Hepatocyte (in vitro differentiated cells): ENCODE measurements around the gene PDLIM7. TPM values are rescaled to one million over a fixed set of nuclear protein-coding genes. Genes with fewer than 3 reads are reported as not detected.

ENCODE experiments used
- DNase-seq: peaks from one replicate; pipeline ENCODE4 v3.0.0-alpha.2; 2016; ENCODE audit warnings: low spot score
- H2AFZ ChIP-seq: fragments of 200-600 bp; sonication (generic); 2 replicates; pipeline ENCODE4 v1.6.0; 2016; ENCODE audit warnings: antibody characterized with exemption, mild to moderate bottlenecking
- H3K27ac ChIP-seq: fragments of 200-600 bp; sonication (generic); 2 replicates; pipeline ENCODE4 v1.5.1; 2016; ENCODE audit warnings: mild to moderate bottlenecking
- H3K27me3 ChIP-seq: fragments of 200-600 bp; sonication (generic); 2 replicates; pipeline ENCODE4 v1.6.1; 2016
- H3K36me3 ChIP-seq: fragments of 200-600 bp; sonication (generic); replicated peaks from 2 replicates; pipeline ENCODE4 v1.5.1; 2016; ENCODE audit warnings: low read depth; ENCODE audit not compliant: insufficient read depth
- H3K4me1 ChIP-seq: fragments of 200-600 bp; sonication (generic); 2 replicates; pipeline ENCODE4 v1.5.1; 2016; ENCODE audit warnings: mild to moderate bottlenecking, moderate library complexity; ENCODE audit not compliant: insufficient read depth
- H3K4me2 ChIP-seq: fragments of 200-600 bp; sonication (generic); 2 replicates; pipeline ENCODE4 v1.6.0; 2016
- H3K4me3 ChIP-seq: fragments of 200-600 bp; sonication (generic); 2 replicates; pipeline ENCODE4 v1.5.1; 2016; ENCODE audit warnings: mild to moderate bottlenecking
- H3K79me2 ChIP-seq: fragments of 200-600 bp; sonication (generic); 2 replicates; pipeline ENCODE4 v1.6.0; 2017; ENCODE audit warnings: mild to moderate bottlenecking
- H3K9me2 ChIP-seq: fragments of 200-600 bp; sonication (generic); replicated peaks from 2 replicates; pipeline ENCODE4 v1.6.0; 2017; ENCODE audit warnings: mild to moderate bottlenecking; ENCODE audit not compliant: insufficient read depth
- H3K9me3 ChIP-seq: fragments of 200-600 bp; sonication (generic); 2 replicates; pipeline ENCODE4 v1.5.1; 2016; ENCODE audit warnings: low read depth, mild to moderate bottlenecking
- H4K20me1 ChIP-seq: fragments of 200-600 bp; sonication (generic); 2 replicates; pipeline ENCODE4 v1.6.0; 2016; ENCODE audit warnings: mild to moderate bottlenecking; ENCODE audit not compliant: insufficient read depth, poor library complexity, severe bottlenecking
- CTCF ChIP-seq: fragments of 200-600 bp; sonication (generic); IDR thresholded peaks from 2 replicates; pipeline ENCODE4 v1.5.1; 2016; ENCODE audit warnings: antibody characterized with exemption, mild to moderate bottlenecking; ENCODE audit not compliant: poor library complexity
- EZH2 ChIP-seq: fragments of 200-600 bp; sonication (generic); IDR thresholded peaks from 2 replicates; pipeline ENCODE4 v1.6.1; 2016; ENCODE audit warnings: antibody characterized with exemption, mild to moderate bottlenecking, borderline replicate concordance
- EZH2phosphoT487 ChIP-seq: fragments of 200-600 bp; sonication (generic); IDR thresholded peaks from one replicate; pipeline ENCODE4 v1.6.1; 2018; ENCODE audit warnings: antibody characterized with exemption, mild to moderate bottlenecking, low read depth, moderate library complexity; ENCODE audit not compliant: unreplicated experiment, severe bottlenecking
- WGBS: methylation state at CpG from one replicate; pipeline ENCODE4 v1.1.6; 2016; ENCODE audit warnings: low lambda C conversion rate; ENCODE audit errors: missing lambda C conversion rate; 5-methylcytosine and 5-hydroxymethylcytosine counted together
- polyA plus RNA-seq: library from polyadenylated mRNA; unstranded; fragments of >200 nt; fragmentation: Nextera tagmentation; extraction: Ambion mirVana; gene quantifications from 2 replicates; pipeline ENCODE4 v1.2.1, GENCODE V29; 2016
- total RNA-seq: library from RNA; depleted of rRNA; stranded (reverse); fragments of >200 nt; gene quantifications from 2 replicates; pipeline ENCODE4 v1.2.3, GENCODE V29; 2014

Gene PDLIM7
- total and polyA plus RNA-seq, 2 experiments from 2014 or later = 57.1 to 143 TPM

- H3K79me2 ChIP-seq = peaks cover 19% of the 10 kb centered on the region
- H3K27me3 ChIP-seq = no peaks in the 10 kb centered on the region
- peaks cover 4% of the 10 kb centered on the region for H3K4me1 ChIP-seq
- no peaks in the 10 kb centered on the region for H3K9me2 ChIP-seq
- WGBS = 96% methylated on average over 11 of the region's 11 CpGs
- H2AFZ ChIP-seq = no peak overlapping the region
- H3K4me2 ChIP-seq = no peak overlapping the region
- no peaks in the 10 kb centered on the region for H4K20me1 ChIP-seq
- no peaks in the 10 kb centered on the region for H3K36me3 ChIP-seq
- no peak overlapping the region for H3K27ac ChIP-seq
- H3K9me3 ChIP-seq = no peaks in the 10 kb centered on the region
- DNase-seq = no peak
- no peak overlapping the region for H3K4me3 ChIP-seq
- no peak for TF ChIP-seq EZH2phosphoT487
Measured at GRCh38 chr5:177514541-177514940, 17.1 kb upstream of the PDLIM7 start.

- Histone ChIP-seq H3K9me2 (no peaks in the 10 kb centered on the region), H3K4me2 (no peak overlapping the region)
- no peak for DNase-seq
Measured at GRCh38 chr5:177513500-177513899, 16.1 kb upstream of the PDLIM7 start.

GRCh38 chr5:177512736-177513380, 15.5 kb upstream of the PDLIM7 start:
- H3K27ac ChIP-seq = no peak overlapping the region
- no peak overlapping the region for H3K4me2 ChIP-seq
- H3K4me1 ChIP-seq = peaks cover 4% of the 10 kb centered on the region
- WGBS = 90% methylated on average over 16 of the region's 16 CpGs
- H4K20me1 ChIP-seq = no peaks in the 10 kb centered on the region
- no peaks in the 10 kb centered on the region for H3K9me2 ChIP-seq
- H3K36me3 ChIP-seq = no peaks in the 10 kb centered on the region
- H2AFZ ChIP-seq = no peak overlapping the region
- no peak for DNase-seq
- no peak for TF ChIP-seq EZH2phosphoT487
- TF ChIP-seq CTCF = no peak
- no peak for TF ChIP-seq EZH2
- H3K9me3 ChIP-seq = no peaks in the 10 kb centered on the region
- H3K79me2 ChIP-seq = peaks cover 15% of the 10 kb centered on the region
- no peaks in the 10 kb centered on the region for H3K27me3 ChIP-seq
- no peak overlapping the region for H3K4me3 ChIP-seq

More at GRCh38 chr5:177513500-177513899, 16.1 kb upstream of the PDLIM7 start:
- Histone ChIP-seq H3K4me1 (peaks cover 4% of the 10 kb centered on the region), H3K27ac (no peak overlapping the region), H3K4me3 (no peak overlapping the region), H3K36me3 (no peaks in the 10 kb centered on the region), H3K79me2 (peaks cover 15% of the 10 kb centered on the region), H2AFZ (no peak overlapping the region), H3K9me3 (no peaks in the 10 kb centered on the region), H3K27me3 (no peaks in the 10 kb centered on the region), H4K20me1 (no peaks in the 10 kb centered on the region)
- 92% methylated on average over 9 of the region's 15 CpGs for WGBS
- no peak for TF ChIP-seq CTCF

- H3K4me3 ChIP-seq = no peak overlapping the region
- peaks cover 15% of the 10 kb centered on the region for H3K79me2 ChIP-seq
- H3K9me3 ChIP-seq = no peaks in the 10 kb centered on the region
- no peaks in the 10 kb centered on the region for H3K9me2 ChIP-seq
- H3K27ac ChIP-seq = no peak overlapping the region
- no peak for DNase-seq
- no peaks in the 10 kb centered on the region for H3K27me3 ChIP-seq
- no peak for TF ChIP-seq EZH2phosphoT487
- no peak for TF ChIP-seq CTCF
- TF ChIP-seq EZH2 = no peak
- no peak overlapping the region for H2AFZ ChIP-seq
- H3K4me2 ChIP-seq = no peak overlapping the region
- H3K36me3 ChIP-seq = no peaks in the 10 kb centered on the region
- H4K20me1 ChIP-seq = no peaks in the 10 kb centered on the region
- 98% methylated on average over 34 of the region's 34 CpGs for WGBS
- H3K4me1 ChIP-seq = peaks cover 4% of the 10 kb centered on the region
Measured at GRCh38 chr5:177511796-177512675, 14.6 kb upstream of the PDLIM7 start.
